ENCODE data around the gene RTN4RL1. TPM values are rescaled to one million over a fixed set of nuclear protein-coding genes. Genes with fewer than 3 reads are reported as not detected.

The RTN4RL1 gene
- total and polyA plus RNA-seq, 4 experiments from 2014 or later = 0.27 to 2.0 (median 0.39) TPM

GRCh38 chr17:1906662-1907101, 118.5 kb downstream of the RTN4RL1 start:
- no peak for DNase-seq
- Histone ChIP-seq H3K27ac (ENCODE audit: low read depth, low read length) (no peak overlapping the region), H3K27me3 (ENCODE audit: insufficient read depth, low read length) (peaks cover 20% of the 10 kb centered on the region), H3K9me3 (ENCODE audit: control insufficient read depth in 1 of 2, low read length in 2 of 2) (no peaks in the 10 kb centered on the region), H3K4me1 (ENCODE audit: insufficient read depth, low read length) (peaks cover 14% of the 10 kb centered on the region), H3K4me3 (ENCODE audit: low read length in 2 of 2) (no peak overlapping the region), H3K36me3 (ENCODE audit: insufficient read depth, low read length) (no peaks in the 10 kb centered on the region)
- Mint-ChIP-seq H3K27ac (peak overlapping the region in 1 of 7 donors; percentile 4), H3K27me3 (peaks cover 24 to 33% of the 10 kb centered on the region in 2 donors), H3K4me3 (peak overlapping the region in 1 of 8 donors; percentile 35), H3K9me3 (no peaks in the 10 kb centered on the region), H3K36me3 (no peaks in the 10 kb centered on the region), H3K4me1 (peaks cover 5 to 12% (median 8%) of the 10 kb centered on the region in 4 donors)
- POLR2A ChIA-PET (ENCODE audit: partially characterized antibody) = no interaction called here
- intact Hi-C loops (cut with micrococcal nuclease) = loop anchor here (10.0 kb wide), 1 partner anchor 118 kb away; the partner anchor contains the start of gene RTN4RL1
- CTCF ChIA-PET (ENCODE audit: partially characterized antibody) = no interaction called here

- no peak for DNase-seq
- H3K4me1 ChIP-seq (ENCODE audit: insufficient read depth, low read length) = peaks cover 14% of the 10 kb centered on the region
- Mint-ChIP-seq H3K9me3 (no peaks in the 10 kb centered on the region), H3K27ac (no peak overlapping the region), H3K27me3 (peaks cover 21 to 30% of the 10 kb centered on the region in 2 donors), H3K4me3 (no peak overlapping the region), H3K36me3 (no peaks in the 10 kb centered on the region), H3K4me1 (peaks cover 5 to 12% (median 8%) of the 10 kb centered on the region in 4 donors)
- ChIA-PET CTCF (ENCODE audit: partially characterized antibody) (no interaction called here), POLR2A (ENCODE audit: partially characterized antibody) (no interaction called here)
- H3K36me3 ChIP-seq (ENCODE audit: insufficient read depth, low read length) = no peaks in the 10 kb centered on the region
- peaks cover 20% of the 10 kb centered on the region for H3K27me3 ChIP-seq (ENCODE audit: insufficient read depth, low read length)
- intact Hi-C loops (cut with micrococcal nuclease) = loop anchor here (10.0 kb wide), 1 partner anchor 119 kb away; the partner anchor contains the start of gene RTN4RL1
- H3K9me3 ChIP-seq (ENCODE audit: control insufficient read depth in 1 of 2, low read length in 2 of 2) = no peaks in the 10 kb centered on the region
- no peak overlapping the region for H3K4me3 ChIP-seq (ENCODE audit: low read length in 2 of 2)
- no peak overlapping the region for H3K27ac ChIP-seq (ENCODE audit: low read depth, low read length)
Observed at GRCh38 chr17:1905190-1905913, 119.8 kb downstream of the RTN4RL1 start.

- Mint-ChIP-seq H3K9me3 (no peaks in the 10 kb centered on the region), H3K36me3 (peaks cover 3% of the 10 kb centered on the region in 2 donors), H3K4me1 (peaks cover 5 to 12% (median 8%) of the 10 kb centered on the region in 4 donors), H3K27ac (peak overlapping the region in 1 of 7 donors; percentile 59), H3K4me3 (no peak overlapping the region), H3K27me3 (peaks cover 16 to 24% of the 10 kb centered on the region in 2 donors)
- Histone ChIP-seq H3K27me3 (ENCODE audit: insufficient read depth, low read length) (peaks cover 20% of the 10 kb centered on the region), H3K4me1 (ENCODE audit: insufficient read depth, low read length) (peaks cover 14% of the 10 kb centered on the region), H3K36me3 (ENCODE audit: insufficient read depth, low read length) (no peaks in the 10 kb centered on the region), H3K9me3 (ENCODE audit: control insufficient read depth in 1 of 2, low read length in 2 of 2) (no peaks in the 10 kb centered on the region), H3K27ac (ENCODE audit: low read depth, low read length) (no peak overlapping the region), H3K4me3 (ENCODE audit: low read length in 2 of 2) (no peak overlapping the region)
- intact Hi-C loops (cut with micrococcal nuclease) = loop anchor here (10.0 kb wide), 1 partner anchor 120 kb away; the partner anchor contains the start of gene RTN4RL1
- POLR2A ChIA-PET (ENCODE audit: partially characterized antibody) = no interaction called here
- CTCF ChIA-PET (ENCODE audit: partially characterized antibody) = no interaction called here
- DNase-seq = no peak
Observed at GRCh38 chr17:1904273-1905182, 120.6 kb downstream of the RTN4RL1 start.

- POLR2A ChIA-PET (ENCODE audit: partially characterized antibody) = no interaction called here
- H3K4me3 Mint-ChIP-seq = no peak overlapping the region
- no peaks in the 10 kb centered on the region for H3K4me1 Mint-ChIP-seq
- Histone ChIP-seq H3K4me3 (ENCODE audit: low read length in 2 of 2) (no peak overlapping the region), H3K36me3 (ENCODE audit: insufficient read depth, low read length) (peaks cover 33% of the 10 kb centered on the region), H3K27ac (ENCODE audit: low read depth, low read length) (no peak overlapping the region), H3K4me1 (ENCODE audit: insufficient read depth, low read length) (no peaks in the 10 kb centered on the region), H3K27me3 (ENCODE audit: insufficient read depth, low read length) (no peaks in the 10 kb centered on the region), H3K9me3 (ENCODE audit: control insufficient read depth in 1 of 2, low read length in 2 of 2) (no peaks in the 10 kb centered on the region)
- H3K27me3 Mint-ChIP-seq = no peaks in the 10 kb centered on the region
- H3K9me3 Mint-ChIP-seq = no peaks in the 10 kb centered on the region
- CTCF ChIA-PET (ENCODE audit: partially characterized antibody) = no interaction called here
- intact Hi-C loops (cut with micrococcal nuclease) = no loop called here
- H3K36me3 Mint-ChIP-seq = peaks cover 39 to 46% of the 10 kb centered on the region in 2 donors
- no peak for DNase-seq
- no peak overlapping the region for H3K27ac Mint-ChIP-seq
Observed at GRCh38 chr17:1899403-1900000, 125.6 kb downstream of the RTN4RL1 start.

- Mint-ChIP-seq H3K9me3 (no peaks in the 10 kb centered on the region), H3K36me3 (peaks cover 45 to 52% of the 10 kb centered on the region in 2 donors), H3K27ac (peak overlapping the region in 1 of 7 donors; percentile 31), H3K27me3 (no peaks in the 10 kb centered on the region), H3K4me1 (no peaks in the 10 kb centered on the region), H3K4me3 (no peak overlapping the region)
- no peak overlapping the region for H3K27ac ChIP-seq (ENCODE audit: low read depth, low read length)
- no peaks in the 10 kb centered on the region for H3K9me3 ChIP-seq (ENCODE audit: control insufficient read depth in 1 of 2, low read length in 2 of 2)
- intact Hi-C loops (cut with micrococcal nuclease) = no loop called here
- H3K27me3 ChIP-seq (ENCODE audit: insufficient read depth, low read length) = no peaks in the 10 kb centered on the region
- no peak for DNase-seq
- H3K4me3 ChIP-seq (ENCODE audit: low read length in 2 of 2) = no peak overlapping the region
- POLR2A ChIA-PET (ENCODE audit: partially characterized antibody) = no interaction called here
- H3K36me3 ChIP-seq (ENCODE audit: insufficient read depth, low read length) = peaks cover 34% of the 10 kb centered on the region
- CTCF ChIA-PET (ENCODE audit: partially characterized antibody) = no interaction called here
- H3K4me1 ChIP-seq (ENCODE audit: insufficient read depth, low read length) = no peaks in the 10 kb centered on the region
Observed at GRCh38 chr17:1898872-1899271, 126.3 kb downstream of the RTN4RL1 start.

- Mint-ChIP-seq H3K4me3 (no peak overlapping the region), H3K4me1 (no peaks in the 10 kb centered on the region), H3K27me3 (no peaks in the 10 kb centered on the region), H3K9me3 (no peaks in the 10 kb centered on the region), H3K36me3 (peaks cover 48 to 55% of the 10 kb centered on the region in 2 donors), H3K27ac (no peak overlapping the region)
- POLR2A ChIA-PET (ENCODE audit: partially characterized antibody) = no interaction called here
- no peak overlapping the region for H3K27ac ChIP-seq (ENCODE audit: low read depth, low read length)
- H3K36me3 ChIP-seq (ENCODE audit: insufficient read depth, low read length) = peaks cover 34% of the 10 kb centered on the region
- no peak for DNase-seq
- no peaks in the 10 kb centered on the region for H3K4me1 ChIP-seq (ENCODE audit: insufficient read depth, low read length)
- no peaks in the 10 kb centered on the region for H3K9me3 ChIP-seq (ENCODE audit: control insufficient read depth in 1 of 2, low read length in 2 of 2)
- H3K4me3 ChIP-seq (ENCODE audit: low read length in 2 of 2) = no peak overlapping the region
- intact Hi-C loops (cut with micrococcal nuclease) = no loop called here
- no peaks in the 10 kb centered on the region for H3K27me3 ChIP-seq (ENCODE audit: insufficient read depth, low read length)
- CTCF ChIA-PET (ENCODE audit: partially characterized antibody) = no interaction called here
Observed at GRCh38 chr17:1898332-1898731, 126.8 kb downstream of the RTN4RL1 start.

Measured in CD4-positive, alpha-beta memory T cell (primary cell).